ENCODE measurements around the gene TTYH3. TPM values are rescaled to one million over a fixed set of nuclear protein-coding genes. Genes with fewer than 3 reads are reported as not detected.

Gene TTYH3
- total RNA-seq, 1 donor from 2014 or later: 324 TPM

DNA sequence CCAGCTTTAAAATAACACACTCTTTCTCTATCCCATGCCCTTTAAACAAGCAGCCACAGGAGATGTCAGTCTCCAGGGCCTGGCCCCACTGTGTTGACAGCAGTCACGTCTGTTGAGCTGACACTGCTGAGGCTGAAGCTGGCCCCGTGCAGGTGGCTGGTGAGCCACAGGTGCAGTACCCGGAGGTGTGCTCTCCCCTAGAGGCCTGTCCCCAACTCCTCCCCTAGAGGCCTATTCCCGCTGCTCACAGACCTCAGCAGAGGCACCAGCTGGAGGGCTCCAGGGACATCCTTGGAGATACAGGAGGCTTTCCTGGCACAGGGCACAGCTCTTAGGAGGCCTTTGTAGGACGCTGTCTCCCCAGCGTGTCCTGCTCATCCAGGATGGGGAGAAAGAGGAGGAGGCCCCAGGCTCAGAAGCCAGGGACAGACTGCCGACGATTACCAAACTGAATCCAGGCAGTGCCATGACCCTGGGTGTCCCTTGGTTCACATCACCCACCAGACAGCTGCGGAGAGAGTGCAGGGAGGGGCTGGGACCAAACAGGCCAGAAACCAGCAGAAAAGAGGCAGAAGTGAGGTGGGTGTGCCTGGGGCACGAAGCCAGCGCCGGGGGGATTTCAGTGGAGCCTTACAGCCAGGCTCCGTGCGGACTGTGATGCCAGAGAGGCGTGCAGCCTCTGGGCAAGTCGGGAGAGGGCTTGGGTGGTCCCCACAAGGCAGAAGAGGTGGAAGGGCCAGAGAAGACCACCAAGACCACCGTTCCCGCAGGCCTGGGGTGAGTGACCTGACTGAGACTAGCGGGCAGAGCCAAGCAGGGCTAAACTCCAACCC is 18.5 kb upstream of the TTYH3 start:
- Mint-ChIP-seq H3K4me1 (ENCODE audit: low read depth, unreplicated experiment) (peaks cover 29% of the 10 kb centered on the region), H3K27me3 (ENCODE audit: unreplicated experiment) (peaks cover 11% of the 10 kb centered on the region), H3K4me3 (ENCODE audit: unreplicated experiment) (no peak overlapping the region), H3K9me3 (ENCODE audit: unreplicated experiment) (peaks cover 13% of the 10 kb centered on the region), H3K27ac (ENCODE audit: unreplicated experiment) (peak overlapping the region; percentile 18), H3K36me3 (ENCODE audit: unreplicated experiment) (no peaks in the 10 kb centered on the region)
- DNase-seq: no peak
- TF ChIP-seq, protein P1, sequence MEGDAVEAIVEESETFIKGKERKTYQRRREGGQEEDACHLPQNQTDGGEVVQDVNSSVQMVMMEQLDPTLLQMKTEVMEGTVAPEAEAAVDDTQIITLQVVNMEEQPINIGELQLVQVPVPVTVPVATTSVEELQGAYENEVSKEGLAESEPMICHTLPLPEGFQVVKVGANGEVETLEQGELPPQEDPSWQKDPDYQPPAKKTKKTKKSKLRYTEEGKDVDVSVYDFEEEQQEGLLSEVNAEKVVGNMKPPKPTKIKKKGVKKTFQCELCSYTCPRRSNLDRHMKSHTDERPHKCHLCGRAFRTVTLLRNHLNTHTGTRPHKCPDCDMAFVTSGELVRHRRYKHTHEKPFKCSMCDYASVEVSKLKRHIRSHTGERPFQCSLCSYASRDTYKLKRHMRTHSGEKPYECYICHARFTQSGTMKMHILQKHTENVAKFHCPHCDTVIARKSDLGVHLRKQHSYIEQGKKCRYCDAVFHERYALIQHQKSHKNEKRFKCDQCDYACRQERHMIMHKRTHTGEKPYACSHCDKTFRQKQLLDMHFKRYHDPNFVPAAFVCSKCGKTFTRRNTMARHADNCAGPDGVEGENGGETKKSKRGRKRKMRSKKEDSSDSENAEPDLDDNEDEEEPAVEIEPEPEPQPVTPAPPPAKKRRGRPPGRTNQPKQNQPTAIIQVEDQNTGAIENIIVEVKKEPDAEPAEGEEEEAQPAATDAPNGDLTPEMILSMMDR (IDR thresholded peaks at IDR 0.05; ENCODE audit: partially characterized antibody, unreplicated experiment): no peak

DNA sequence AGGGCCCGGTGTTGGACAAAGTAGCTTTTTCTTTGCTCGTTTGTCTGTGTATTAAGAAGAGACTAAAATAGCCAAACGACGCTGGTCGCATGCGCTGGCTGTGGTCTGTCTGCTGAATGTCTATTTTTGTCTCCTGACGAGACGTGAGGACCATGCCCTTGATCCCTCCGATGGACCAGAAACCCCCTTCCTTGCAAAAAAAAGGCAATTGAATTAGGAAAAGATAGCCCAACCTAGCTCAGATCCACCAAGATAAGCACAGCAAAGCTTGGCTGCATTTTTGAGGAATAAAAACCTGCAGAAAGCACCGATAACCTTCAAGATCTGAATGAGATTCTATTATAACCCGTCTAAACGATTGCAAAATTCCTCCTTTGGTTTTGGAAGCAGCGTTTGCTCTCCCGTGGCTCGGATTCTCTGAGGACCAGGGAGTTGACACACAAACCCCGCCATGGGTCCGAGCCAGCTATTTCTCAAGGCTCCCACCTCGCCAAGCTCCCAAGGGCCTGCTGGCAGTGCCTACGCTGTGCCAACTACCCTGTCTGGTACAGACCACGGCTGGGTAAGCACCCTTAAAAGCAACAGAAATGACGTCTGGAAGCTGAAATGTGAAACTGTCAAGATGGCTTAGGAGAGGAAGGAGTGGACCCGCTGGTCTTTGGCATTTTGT is 17.7 kb upstream of the TTYH3 start:
- Mint-ChIP-seq H3K36me3 (ENCODE audit: unreplicated experiment) (no peaks in the 10 kb centered on the region), H3K9me3 (ENCODE audit: unreplicated experiment) (peaks cover 13% of the 10 kb centered on the region), H3K4me1 (ENCODE audit: low read depth, unreplicated experiment) (peaks cover 29% of the 10 kb centered on the region), H3K27me3 (ENCODE audit: unreplicated experiment) (peaks cover 11% of the 10 kb centered on the region), H3K27ac (ENCODE audit: unreplicated experiment) (no peak overlapping the region), H3K4me3 (ENCODE audit: unreplicated experiment) (no peak overlapping the region)
- TF ChIP-seq, protein P1 (IDR thresholded peaks at IDR 0.05; ENCODE audit: partially characterized antibody, unreplicated experiment): no peak
- no peak for DNase-seq

DNA sequence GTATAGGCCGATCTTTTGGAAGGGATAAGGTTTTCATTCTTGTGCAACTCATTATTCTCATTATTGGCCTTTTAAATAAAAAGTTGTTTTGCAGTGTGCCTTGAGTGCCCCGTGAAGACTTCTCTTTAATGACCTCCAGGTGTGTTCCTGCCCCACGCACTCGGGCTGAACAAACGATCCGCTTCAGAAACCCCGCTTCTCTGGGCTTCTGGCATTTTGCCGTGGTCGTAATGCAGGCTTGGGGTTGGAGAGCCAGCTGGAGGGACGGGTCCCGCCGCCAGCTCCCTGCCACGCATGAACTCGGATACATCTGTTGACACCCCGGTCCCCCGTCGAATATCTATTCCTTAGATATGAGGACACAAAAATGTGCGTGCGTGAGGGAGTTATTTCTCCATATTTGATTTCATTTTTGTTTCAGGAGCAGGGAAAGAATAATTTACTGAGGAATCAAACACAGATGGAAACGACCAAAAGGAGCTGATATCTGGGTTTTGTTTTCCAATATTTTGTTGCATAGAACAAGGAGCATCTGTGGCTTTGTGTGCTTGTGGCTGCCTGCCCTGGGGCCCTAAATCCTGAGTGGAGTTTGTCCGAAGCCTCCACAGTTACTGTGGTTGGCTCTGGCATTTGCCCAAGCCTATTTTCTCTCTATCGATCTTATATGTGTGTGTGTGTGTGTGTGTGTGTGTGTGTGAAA is 17.0 kb upstream of the TTYH3 start:
- Mint-ChIP-seq H3K27me3 (ENCODE audit: unreplicated experiment) (peaks cover 10% of the 10 kb centered on the region), H3K4me1 (ENCODE audit: low read depth, unreplicated experiment) (peaks cover 29% of the 10 kb centered on the region), H3K27ac (ENCODE audit: unreplicated experiment) (no peak overlapping the region), H3K9me3 (ENCODE audit: unreplicated experiment) (peaks cover 12% of the 10 kb centered on the region), H3K4me3 (ENCODE audit: unreplicated experiment) (no peak overlapping the region), H3K36me3 (ENCODE audit: unreplicated experiment) (no peaks in the 10 kb centered on the region)
- no peak for DNase-seq
- TF ChIP-seq, protein P1 (IDR thresholded peaks at IDR 0.05; ENCODE audit: partially characterized antibody, unreplicated experiment): no peak

DNA sequence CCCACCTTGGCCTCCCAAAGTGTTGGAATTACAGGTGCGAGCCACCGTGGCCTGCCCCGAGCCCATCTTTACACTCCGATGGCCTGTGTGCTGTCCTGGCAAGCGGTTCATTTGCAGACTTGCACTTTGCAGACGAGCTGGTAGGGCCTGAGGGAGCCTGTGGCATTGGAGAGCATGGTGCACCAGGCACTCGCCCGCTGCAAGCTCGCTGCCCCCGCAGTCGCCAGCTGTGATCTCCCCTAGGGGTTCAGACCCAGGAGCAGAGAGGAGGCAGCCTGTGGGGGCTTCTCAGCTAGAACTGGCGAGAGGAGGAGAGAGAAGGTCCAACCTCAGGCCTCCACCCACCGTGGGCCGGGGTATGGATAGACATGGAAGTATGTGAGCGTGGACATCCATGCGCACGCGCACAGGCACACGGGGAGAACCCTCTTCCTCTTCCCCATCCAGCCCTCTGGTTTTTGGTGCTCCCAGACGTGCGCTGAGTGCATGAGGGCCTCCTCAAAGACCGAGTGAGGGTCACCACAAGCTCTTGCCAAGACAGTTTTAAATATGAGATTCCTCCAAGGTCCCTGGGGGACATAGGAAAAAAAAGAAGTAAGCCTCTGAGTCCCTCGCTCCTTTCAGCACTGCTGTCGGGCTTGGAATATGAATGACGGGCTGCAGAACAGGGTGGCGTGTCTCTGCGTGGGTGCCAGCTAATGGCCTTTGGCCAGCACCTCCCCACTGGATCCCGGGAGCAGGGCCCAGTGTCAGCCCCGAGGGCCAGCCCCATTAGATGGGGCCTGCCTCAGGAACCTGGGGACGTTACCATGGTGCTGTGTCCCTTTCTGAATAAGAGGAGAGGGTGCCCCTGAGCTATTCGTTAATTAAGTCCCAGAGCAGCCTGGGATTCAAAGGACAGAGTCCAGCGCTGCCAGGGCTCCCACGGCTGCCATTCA is 15.1 kb upstream of the TTYH3 start:
- peaks cover 10% of the 10 kb centered on the region for H3K27me3 Mint-ChIP-seq (ENCODE audit: unreplicated experiment)
- TF ChIP-seq, protein P1 (IDR thresholded peaks at IDR 0.05; ENCODE audit: partially characterized antibody, unreplicated experiment): no peak
- DNase-seq: no peak
- H3K4me3 Mint-ChIP-seq (ENCODE audit: unreplicated experiment): no peak overlapping the region
- peaks cover 29% of the 10 kb centered on the region for H3K4me1 Mint-ChIP-seq (ENCODE audit: low read depth, unreplicated experiment)
- peaks cover 19% of the 10 kb centered on the region for H3K9me3 Mint-ChIP-seq (ENCODE audit: unreplicated experiment)
- no peak overlapping the region for H3K27ac Mint-ChIP-seq (ENCODE audit: unreplicated experiment)
- H3K36me3 Mint-ChIP-seq (ENCODE audit: unreplicated experiment): no peaks in the 10 kb centered on the region

All from glutamatergic neuron (in vitro differentiated cells).